ENCODE data around the gene IQGAP3.

IQGAP3 gene

GRCh38 chr1:156596426-156596825 lies 24.1 kb upstream of the IQGAP3 start:
- no peaks in the 10 kb centered on the region for H3K9me2 ChIP-seq (replicated peaks; ENCODE audit: insufficient read depth, low read length)
- H3K36me3 ChIP-seq (replicated peaks; ENCODE audit: insufficient read depth, low read length) = peaks cover 18% of the 10 kb centered on the region; the same call in 1 of the 2 replicates
- H3F3A ChIP-seq (ENCODE audit: insufficient read depth, low read length) = peaks cover 39% of the 10 kb centered on the region
- peaks cover 75% of the 10 kb centered on the region for H3K79me2 ChIP-seq (ENCODE audit: low read length)
- no peak overlapping the region for H2AFZ ChIP-seq (ENCODE audit: low read length)
- H3K4me2 ChIP-seq (ENCODE audit: low read depth, low read length) = no peak overlapping the region
- no peaks in the 10 kb centered on the region for H4K20me1 ChIP-seq (ENCODE audit: insufficient read depth, low read length)
- TF ChIP-seq EZH2 (optimal IDR thresholded peaks at IDR 0.05; ENCODE audit: low read depth, low read length) (no peak), CTCF (IDR thresholded peaks at IDR 0.05; ENCODE audit: low read length) (no peak), EZH2phosphoT487 (IDR thresholded peaks at IDR 0.05; ENCODE audit: low read length) (no peak)
- H3K4me3 ChIP-seq (ENCODE audit: low read length) = no peak overlapping the region
- H3K9ac ChIP-seq (ENCODE audit: low read length) = no peak overlapping the region
- H3K9me3 ChIP-seq (replicated peaks; ENCODE audit: insufficient read depth, low read length) = no peaks in the 10 kb centered on the region
- H3K4me1 ChIP-seq (ENCODE audit: low read length) = peaks cover 14% of the 10 kb centered on the region
- H3K27me3 ChIP-seq (replicated peaks; ENCODE audit: insufficient read depth, low read length) = no peaks in the 10 kb centered on the region
- no peak for DNase-seq
- H3K27ac ChIP-seq (ENCODE audit: low read length) = no peak overlapping the region

GRCh38 chr1:156595016-156595415 lies 22.7 kb upstream of the IQGAP3 start:
- no peak for DNase-seq
- no peaks in the 10 kb centered on the region for H3K9me2 ChIP-seq (replicated peaks; ENCODE audit: insufficient read depth, low read length)
- H3K27me3 ChIP-seq (replicated peaks; ENCODE audit: insufficient read depth, low read length) = no peaks in the 10 kb centered on the region
- TF ChIP-seq CTCF (IDR thresholded peaks at IDR 0.05; ENCODE audit: low read length) (no peak), EZH2phosphoT487 (IDR thresholded peaks at IDR 0.05; ENCODE audit: low read length) (no peak), EZH2 (optimal IDR thresholded peaks at IDR 0.05; ENCODE audit: low read depth, low read length) (no peak)
- no peak overlapping the region for H3K27ac ChIP-seq (ENCODE audit: low read length)
- H3K4me2 ChIP-seq (ENCODE audit: low read depth, low read length) = no peak overlapping the region
- peaks cover 61% of the 10 kb centered on the region for H3K79me2 ChIP-seq (ENCODE audit: low read length)
- no peak overlapping the region for H3K4me3 ChIP-seq (ENCODE audit: low read length)
- no peak overlapping the region for H3K9ac ChIP-seq (ENCODE audit: low read length)
- peaks cover 21% of the 10 kb centered on the region for H3K4me1 ChIP-seq (ENCODE audit: low read length)
- H4K20me1 ChIP-seq (ENCODE audit: insufficient read depth, low read length) = no peaks in the 10 kb centered on the region
- H3K36me3 ChIP-seq (replicated peaks; ENCODE audit: insufficient read depth, low read length) = peaks cover 18% of the 10 kb centered on the region; the same call in 1 of the 2 replicates
- peaks cover 40% of the 10 kb centered on the region for H3F3A ChIP-seq (ENCODE audit: insufficient read depth, low read length)
- no peaks in the 10 kb centered on the region for H3K9me3 ChIP-seq (replicated peaks; ENCODE audit: insufficient read depth, low read length)
- no peak overlapping the region for H2AFZ ChIP-seq (ENCODE audit: low read length)

GRCh38 chr1:156594190-156594589 lies 21.8 kb upstream of the IQGAP3 start:
- H3K27ac ChIP-seq (ENCODE audit: low read length) = no peak overlapping the region
- H3K4me3 ChIP-seq (ENCODE audit: low read length) = no peak overlapping the region
- peaks cover 53% of the 10 kb centered on the region for H3K79me2 ChIP-seq (ENCODE audit: low read length)
- TF ChIP-seq EZH2 (optimal IDR thresholded peaks at IDR 0.05; ENCODE audit: low read depth, low read length) = no peak
- TF ChIP-seq CTCF (IDR thresholded peaks at IDR 0.05; ENCODE audit: low read length) = no peak
- no peak for TF ChIP-seq EZH2phosphoT487 (IDR thresholded peaks at IDR 0.05; ENCODE audit: low read length)
- no peak overlapping the region for H3K9ac ChIP-seq (ENCODE audit: low read length)
- H3K27me3 ChIP-seq (replicated peaks; ENCODE audit: insufficient read depth, low read length) = no peaks in the 10 kb centered on the region
- H3K9me3 ChIP-seq (replicated peaks; ENCODE audit: insufficient read depth, low read length) = no peaks in the 10 kb centered on the region
- H3K4me1 ChIP-seq (ENCODE audit: low read length) = peaks cover 20% of the 10 kb centered on the region
- H3K36me3 ChIP-seq (replicated peaks; ENCODE audit: insufficient read depth, low read length) = peaks cover 18% of the 10 kb centered on the region; the same call in 1 of the 2 replicates
- no peak overlapping the region for H2AFZ ChIP-seq (ENCODE audit: low read length)
- DNase-seq = no peak
- no peaks in the 10 kb centered on the region for H3K9me2 ChIP-seq (replicated peaks; ENCODE audit: insufficient read depth, low read length)
- H3F3A ChIP-seq (ENCODE audit: insufficient read depth, low read length) = peaks cover 37% of the 10 kb centered on the region
- H4K20me1 ChIP-seq (ENCODE audit: insufficient read depth, low read length) = no peaks in the 10 kb centered on the region
- H3K4me2 ChIP-seq (ENCODE audit: low read depth, low read length) = no peak overlapping the region
